ENCODE results near the gene NNAT.
"Not testable (repeated sequence)": the region's sequence is repeated elsewhere in the genome, so short reads cannot be mapped to it uniquely, and the experiment has no call there.

The NNAT gene

GRCh38 chr20:37542281-37542680 lies 21.2 kb downstream of the NNAT start:
- no peak for DNase-seq

GRCh38 chr20:37543828-37544227 lies 22.8 kb downstream of the NNAT start:
- DNase-seq: no peak

GRCh38 chr20:37544386-37544785 lies 23.3 kb downstream of the NNAT start:
- DNase-seq: no peak

GRCh38 chr20:37545516-37545915 lies 24.5 kb downstream of the NNAT start:
- no peak for DNase-seq

GRCh38 chr20:37547912-37548311 lies 26.9 kb downstream of the NNAT start:
- no peak for DNase-seq

- DNase-seq: not testable (repeated sequence)
Observed at GRCh38 chr20:37550101-37550920, 29.3 kb downstream of the NNAT start.

- DNase-seq: not testable (repeated sequence)
Observed at GRCh38 chr20:37551660-37552059, 30.6 kb downstream of the NNAT start.

GRCh38 chr20:37552415-37552814 lies 31.4 kb downstream of the NNAT start:
- DNase-seq: no peak

- DNase-seq: not testable (repeated sequence)
Observed at GRCh38 chr20:37554721-37555298, 33.8 kb downstream of the NNAT start.

GRCh38 chr20:37556538-37556937 lies 35.5 kb downstream of the NNAT start:
- no peak for DNase-seq

- DNase-seq: no peak
Observed at GRCh38 chr20:37558306-37558705, 37.3 kb downstream of the NNAT start.

- no peak for DNase-seq
Observed at GRCh38 chr20:37558779-37559178, 37.7 kb downstream of the NNAT start.

GRCh38 chr20:37559312-37560027 lies 38.4 kb downstream of the NNAT start:
- DNase-seq: no peak

- no peak for DNase-seq
Observed at GRCh38 chr20:37560629-37561028, 39.6 kb downstream of the NNAT start.

- no peak for DNase-seq
Observed at GRCh38 chr20:37562695-37563480, 41.8 kb downstream of the NNAT start.

- DNase-seq: no peak
Observed at GRCh38 chr20:37564016-37564387, 43.0 kb downstream of the NNAT start.

- peak; percentile 62 to 69 for DNase-seq
Observed at GRCh38 chr20:37564388-37565133, 43.5 kb downstream of the NNAT start.

- DNase-seq: no peak
Observed at GRCh38 chr20:37565134-37565811, 44.2 kb downstream of the NNAT start.

- no peak for DNase-seq
Observed at GRCh38 chr20:37566590-37567330, 45.7 kb downstream of the NNAT start.

- no peak for DNase-seq
Observed at GRCh38 chr20:37567331-37567665, 46.2 kb downstream of the NNAT start.

Data from activated T-cell treated with anti-CD3 and anti-CD28 coated beads, Interleukin-2, amount 50 U/mL, for 48 hours (primary cell).